Glomerular endothelial cell (primary cell): Measurements from ENCODE around the gene MSANTD3. TPM values are rescaled to one million over a fixed set of nuclear protein-coding genes. Genes with fewer than 3 reads are reported as not detected.

Source experiments
- total RNA-seq: library from RNA; depleted of rRNA; stranded (reverse); fragments of >200 nt; gene quantifications from 2 replicates; pipeline ENCODE4 v1.2.3, GENCODE V29; 2015

MSANTD3 gene
- total RNA-seq, 1 donor from 2014 or later: 112 TPM

Other genes starting within 250 kb of the MSANTD3 start
- 19.1 and 25.7 TPM in 2 replicates for gene TEX10, start 74.2 kb upstream of the MSANTD3 start, total RNA-seq
- gene TMEFF1, start 46.0 kb downstream of the MSANTD3 start, total RNA-seq: 30.0 and 35.1 TPM in 2 replicates
- gene CAVIN4, start 150.9 kb downstream of the MSANTD3 start, total RNA-seq: 3.3 and 4.1 TPM in 2 replicates